GM20000 (cell line): ENCODE results near the gene CDIPT.

Source experiments
- DNase-seq: peaks from one replicate; pipeline ENCODE4 v3.0.0; 2012; ENCODE audit warnings: low spot score
- CTCF ChIP-seq: IDR thresholded peaks from 2 replicates; pipeline ENCODE4 v1.5.1; 2012; ENCODE audit warnings: mild to moderate bottlenecking, control low read depth; ENCODE audit errors: extremely low read depth, missing control alignments

CDIPT gene

GRCh38 chr16:29811170-29811895 lies 51.7 kb downstream of the CDIPT start:
- DNase-seq = peak; percentile 92
- no peak for TF ChIP-seq CTCF

- TF ChIP-seq CTCF = no peak
- DNase-seq = no peak
Measured at GRCh38 chr16:29810699-29811169, 52.3 kb downstream of the CDIPT start.

GRCh38 chr16:29809850-29810698 lies 53.0 kb downstream of the CDIPT start:
- no peak for DNase-seq
- TF ChIP-seq CTCF = no peak

- no peak for DNase-seq
Measured at GRCh38 chr16:29809031-29809747, 53.8 kb downstream of the CDIPT start.

More at GRCh38 chr16:29809031-29809747, 53.8 kb downstream of the CDIPT start:
- TF ChIP-seq CTCF = no peak
